ENCODE data around the gene MRPS7. TPM values are rescaled to one million over a fixed set of nuclear protein-coding genes. Genes with fewer than 3 reads are reported as not detected.

The MRPS7 gene
- total RNA-seq, 2 donors from 2014 or later = 81.0 to 82.5 TPM

GRCh38 chr17:75225016-75225415 lies 36.7 kb upstream of the MRPS7 start:
- H3K9me3 Mint-ChIP-seq = no peaks in the 10 kb centered on the region
- H3K27ac ChIP-seq (ENCODE audit: low read depth, low read length) = no peak overlapping the region
- no peak overlapping the region for H3K4me3 ChIP-seq (ENCODE audit: low read length)
- no peaks in the 10 kb centered on the region for H3K9me3 ChIP-seq (ENCODE audit: control insufficient read depth, low read length)
- DNase-seq = no peak
- H3K4me1 Mint-ChIP-seq = no peaks in the 10 kb centered on the region
- no peaks in the 10 kb centered on the region for H3K27me3 ChIP-seq (ENCODE audit: control insufficient read depth, insufficient read depth, low read length, poor library complexity, severe bottlenecking)
- no peak overlapping the region for H3K27ac Mint-ChIP-seq
- WGBS, 2 experiments (ENCODE audit: insufficient coverage in 1 of 2, insufficient read length in 1 of 2) = 90 to 91% methylated on average over 12 to 14 of the region's 14 CpGs
- H3K36me3 Mint-ChIP-seq (ENCODE audit: low read depth) = peaks cover 57% of the 10 kb centered on the region
- TF ChIP-seq CTCF (conservative IDR thresholded peaks at IDR 0.05) = no peak
- no peak overlapping the region for H3K9ac ChIP-seq (ENCODE audit: extremely low read depth, low read length, poor library complexity, severe bottlenecking)
- H3K36me3 ChIP-seq (ENCODE audit: control insufficient read depth, insufficient read depth, low read length) = peaks cover 88% of the 10 kb centered on the region
- no peak overlapping the region for H3K4me3 Mint-ChIP-seq
- no peaks in the 10 kb centered on the region for H3K27me3 Mint-ChIP-seq (ENCODE audit: insufficient read depth)
- H3K4me1 ChIP-seq (ENCODE audit: control insufficient read depth, insufficient read depth, low read length) = no peaks in the 10 kb centered on the region

GRCh38 chr17:75227729-75228128 lies 34.0 kb upstream of the MRPS7 start:
- Histone ChIP-seq H3K27me3 (ENCODE audit: control insufficient read depth, insufficient read depth, low read length, poor library complexity, severe bottlenecking) (no peaks in the 10 kb centered on the region), H3K4me1 (ENCODE audit: control insufficient read depth, insufficient read depth, low read length) (no peaks in the 10 kb centered on the region), H3K27ac (ENCODE audit: low read depth, low read length) (no peak overlapping the region), H3K36me3 (ENCODE audit: control insufficient read depth, insufficient read depth, low read length) (peaks cover 86% of the 10 kb centered on the region), H3K9ac (ENCODE audit: extremely low read depth, low read length, poor library complexity, severe bottlenecking) (no peak overlapping the region), H3K9me3 (ENCODE audit: control insufficient read depth, low read length) (no peaks in the 10 kb centered on the region), H3K4me3 (ENCODE audit: low read length) (no peak overlapping the region)
- H3K27ac Mint-ChIP-seq = no peak overlapping the region
- H3K4me1 Mint-ChIP-seq = no peaks in the 10 kb centered on the region
- 98% methylated on average over 4 to 5 of the region's 5 CpGs for WGBS, 2 experiments (ENCODE audit: insufficient coverage in 1 of 2, insufficient read length in 1 of 2)
- no peak overlapping the region for H3K4me3 Mint-ChIP-seq
- TF ChIP-seq CTCF (conservative IDR thresholded peaks at IDR 0.05) = no peak
- peaks cover 66% of the 10 kb centered on the region for H3K36me3 Mint-ChIP-seq (ENCODE audit: low read depth)
- no peaks in the 10 kb centered on the region for H3K27me3 Mint-ChIP-seq (ENCODE audit: insufficient read depth)
- no peaks in the 10 kb centered on the region for H3K9me3 Mint-ChIP-seq
- DNase-seq = no peak

- H3K9me3 Mint-ChIP-seq = no peaks in the 10 kb centered on the region
- no peak overlapping the region for H3K27ac ChIP-seq (ENCODE audit: low read depth, low read length)
- no peak overlapping the region for H3K27ac Mint-ChIP-seq
- H3K4me3 Mint-ChIP-seq = no peak overlapping the region
- H3K4me3 ChIP-seq (ENCODE audit: low read length) = no peak overlapping the region
- peaks cover 67% of the 10 kb centered on the region for H3K36me3 Mint-ChIP-seq (ENCODE audit: low read depth)
- H3K27me3 Mint-ChIP-seq (ENCODE audit: insufficient read depth) = no peaks in the 10 kb centered on the region
- H3K9ac ChIP-seq (ENCODE audit: extremely low read depth, low read length, poor library complexity, severe bottlenecking) = no peak overlapping the region
- no peak for TF ChIP-seq CTCF (conservative IDR thresholded peaks at IDR 0.05)
- no peaks in the 10 kb centered on the region for H3K27me3 ChIP-seq (ENCODE audit: control insufficient read depth, insufficient read depth, low read length, poor library complexity, severe bottlenecking)
- no peaks in the 10 kb centered on the region for H3K9me3 ChIP-seq (ENCODE audit: control insufficient read depth, low read length)
- 100% methylated on average over 1 to 2 of the region's 2 CpGs for WGBS, 2 experiments (ENCODE audit: insufficient coverage in 1 of 2, insufficient read length in 1 of 2)
- DNase-seq = no peak
- no peaks in the 10 kb centered on the region for H3K4me1 ChIP-seq (ENCODE audit: control insufficient read depth, insufficient read depth, low read length)
- no peaks in the 10 kb centered on the region for H3K4me1 Mint-ChIP-seq
- peaks cover 86% of the 10 kb centered on the region for H3K36me3 ChIP-seq (ENCODE audit: control insufficient read depth, insufficient read depth, low read length)
These were observed 33.4 kb upstream of the MRPS7 start for GRCh38 chr17:75228305-75228704.

Data from endodermal cell (in vitro differentiated cells).